Naive thymus-derived CD8-positive, alpha-beta T cell (primary cell): ENCODE data around the gene ALK. TPM values are rescaled to one million over a fixed set of nuclear protein-coding genes. Genes with fewer than 3 reads are reported as not detected.

ENCODE experiments used
- ATAC-seq, 2 donors: fragments of 150-1000 bp; cut with Tn5 transposase in 1 of 2; sonication (Bioruptor Pico), chemical (Tn5 transposase) in 1 of 2; 1 replicate in 1 of 2; 2 replicates in 1 of 2; pipeline ENCODE4 v1.10.0; 2021; ENCODE audit warnings: mild to moderate bottlenecking in 2 of 2, moderate library complexity in 2 of 2
- POLR2A ChIA-PET: fragments of 350-600 bp; sonication (Branson Sonifier 250); formaldehyde crosslinking; loops from one replicate; lab custom pipeline; 2021; ENCODE audit warnings: antibody characterized with exemption; lab: Charles Lee
- DNase-seq, 10 donors: peaks; one replicate each; pipeline versions ENCODE4 v3.0.0 to v3.0.0-alpha.2; 2020 to 2022
- H3K27ac Mint-ChIP-seq, 10 donors: one replicate each; pipeline ENCODE4 v1.8.0; 2020 to 2022; ENCODE audit warnings: mild to moderate bottlenecking in 10 of 10, mixed read lengths in 10 of 10, moderate library complexity in 4 of 10, inconsistent platforms in 1 of 10
- H3K27me3 Mint-ChIP-seq, 5 donors: one replicate each; pipeline ENCODE4 v1.8.0; 2021 to 2022; ENCODE audit warnings: mixed read lengths in 5 of 5
- H3K36me3 Mint-ChIP-seq, 3 donors: one replicate each; pipeline ENCODE4 v1.8.0; 2020 to 2022; ENCODE audit warnings: mixed read lengths in 3 of 3, mild to moderate bottlenecking in 2 of 3, inconsistent platforms in 1 of 3
- H3K4me1 Mint-ChIP-seq, 4 donors: one replicate each; pipeline ENCODE4 v1.8.0; 2021 to 2022; ENCODE audit warnings: mixed read lengths in 4 of 4
- H3K4me3 Mint-ChIP-seq, 10 donors: one replicate each; pipeline ENCODE4 v1.8.0; 2020 to 2022; ENCODE audit warnings: mild to moderate bottlenecking in 10 of 10, mixed read lengths in 10 of 10, moderate library complexity in 6 of 10, inconsistent platforms in 1 of 10
- H3K9me3 Mint-ChIP-seq, 9 donors: one replicate each; pipeline ENCODE4 v1.8.0; 2020 to 2022; ENCODE audit warnings: mixed read lengths in 9 of 9, mild to moderate bottlenecking in 3 of 9, inconsistent platforms in 1 of 9, moderate library complexity in 1 of 9
- polyA plus RNA-seq, 3 donors: library from polyadenylated mRNA; unstranded; fragments of 300-500 nt; fragmentation: Illumina TruSeq; gene quantifications; one replicate each; pipeline ENCODE4 v1.2.3, GENCODE V29; 2021
- total RNA-seq, 8 experiments: library from RNA in 2 of 8; stranded (reverse) in 2 of 8; gene quantifications; one replicate each; pipeline ENCODE4 v1.2.3 and lab custom pipeline; 2021 to 2026

The ALK gene
- total and polyA plus RNA-seq, 5 experiments from 2014 or later: 0.10 TPM; not detected in 4

DNA sequence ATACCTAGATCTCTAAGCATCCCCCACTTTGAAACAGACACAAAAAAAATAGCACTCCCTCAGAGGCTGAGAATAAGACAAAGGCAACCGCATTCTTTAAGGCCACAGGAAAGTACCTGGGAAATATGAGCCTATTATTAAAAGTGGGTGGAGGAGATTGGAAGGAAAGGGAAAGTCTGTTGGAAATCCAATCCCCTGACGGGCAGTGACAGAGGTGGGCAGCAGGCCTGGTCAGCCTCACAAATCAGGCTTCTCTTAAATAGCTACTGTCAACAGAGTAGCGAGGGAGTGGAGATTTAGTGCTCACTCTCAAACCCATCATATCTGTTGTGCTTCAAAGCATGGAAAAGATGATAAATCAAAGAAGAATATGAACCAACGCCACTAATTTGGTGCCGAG lies 324.4 kb downstream of the ALK start:
- ATAC-seq (no peak), DNase-seq (no peak)
- Mint-ChIP-seq H3K27ac (no peak overlapping the region), H3K9me3 (no peaks in the 10 kb centered on the region), H3K4me1 (no peaks in the 10 kb centered on the region), H3K36me3 (no peaks in the 10 kb centered on the region), H3K27me3 (peaks cover 0 to 24% (median 2%) of the 10 kb centered on the region in 5 donors), H3K4me3 (no peak overlapping the region)
- POLR2A ChIA-PET: no interaction called here

DNA sequence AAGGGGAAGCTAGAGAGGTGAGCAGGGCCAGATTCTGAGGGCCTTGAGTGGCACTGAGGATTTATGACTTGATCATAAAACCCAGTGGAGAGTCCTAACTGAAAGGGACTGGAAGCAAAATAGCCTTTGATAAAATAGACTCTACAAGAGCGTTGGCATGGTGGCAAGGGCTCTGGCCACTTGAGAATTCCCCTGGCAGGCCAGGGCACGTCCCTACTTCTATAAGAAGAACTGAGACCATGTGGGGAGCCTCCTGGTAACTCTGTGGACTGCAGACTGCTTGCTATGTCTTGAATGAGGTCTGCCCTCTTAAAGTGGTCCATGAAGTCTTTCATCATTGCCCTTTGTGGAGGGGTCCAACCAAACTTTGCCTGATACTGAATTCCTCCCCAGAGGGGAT lies 324.8 kb downstream of the ALK start:
- H3K4me3 Mint-ChIP-seq: no peak overlapping the region
- H3K27ac Mint-ChIP-seq: no peak overlapping the region

DNA sequence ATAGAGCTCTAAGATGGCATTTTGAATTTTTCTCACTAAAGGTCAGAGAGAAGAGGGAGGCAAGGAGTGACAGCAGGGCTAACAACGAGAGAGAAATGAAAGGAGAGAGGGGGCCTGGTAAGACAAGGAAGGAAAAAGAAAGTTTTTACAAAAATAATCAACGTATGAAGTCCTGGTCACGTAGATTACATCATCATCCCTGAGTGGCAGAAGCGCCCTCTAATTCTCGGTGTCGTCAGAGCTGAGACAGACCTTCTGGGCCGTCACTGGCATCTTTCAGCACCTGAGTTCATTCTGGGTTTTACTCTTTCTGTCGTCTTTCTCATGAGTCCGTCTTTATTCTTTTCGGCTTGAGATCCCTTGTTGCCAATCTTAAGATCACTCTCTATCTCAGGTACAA lies 329.8 kb downstream of the ALK start:
- Mint-ChIP-seq H3K4me3 (no peak overlapping the region), H3K36me3 (no peaks in the 10 kb centered on the region), H3K4me1 (no peaks in the 10 kb centered on the region), H3K9me3 (no peaks in the 10 kb centered on the region), H3K27me3 (peaks cover 0 to 15% (median 2%) of the 10 kb centered on the region in 5 donors), H3K27ac (no peak overlapping the region)
- ATAC-seq (no peak), DNase-seq (no peak)
- POLR2A ChIA-PET: no interaction called here

More for the DNA sequence above, 324.8 kb downstream of the ALK start:
- H3K9me3 Mint-ChIP-seq: no peaks in the 10 kb centered on the region
- DNase-seq (no peak), ATAC-seq (no peak)
- H3K4me1 Mint-ChIP-seq: no peaks in the 10 kb centered on the region
- POLR2A ChIA-PET: no interaction called here
- no peaks in the 10 kb centered on the region for H3K36me3 Mint-ChIP-seq
- peaks cover 0 to 24% (median 2%) of the 10 kb centered on the region in 5 donors for H3K27me3 Mint-ChIP-seq

DNA sequence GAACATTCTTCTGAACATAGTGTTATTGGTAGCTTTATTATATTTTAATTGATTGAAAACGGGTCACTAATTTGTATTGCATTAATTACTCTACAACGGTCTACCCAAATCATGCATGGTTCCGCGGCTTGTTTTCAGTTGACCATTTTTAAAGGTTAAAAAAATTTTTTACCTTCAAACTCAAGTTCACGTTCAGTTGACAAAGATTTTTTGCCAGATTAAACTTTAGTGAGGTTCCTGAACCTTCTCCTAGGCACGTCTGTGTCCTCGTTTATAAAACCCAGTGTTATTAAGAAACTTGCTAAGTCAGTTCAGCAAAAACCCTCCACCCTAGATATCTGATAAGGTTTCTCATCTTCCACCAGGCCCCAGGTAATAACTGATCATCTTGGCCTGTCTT lies 331.2 kb downstream of the ALK start:
- POLR2A ChIA-PET: no interaction called here
- Mint-ChIP-seq H3K27ac (no peak overlapping the region), H3K4me3 (no peak overlapping the region), H3K27me3 (peaks cover 0 to 6% (median 0%) of the 10 kb centered on the region in 5 donors), H3K9me3 (no peaks in the 10 kb centered on the region), H3K4me1 (no peaks in the 10 kb centered on the region), H3K36me3 (no peaks in the 10 kb centered on the region)
- ATAC-seq: no peak
- DNase-seq: no peak

DNA sequence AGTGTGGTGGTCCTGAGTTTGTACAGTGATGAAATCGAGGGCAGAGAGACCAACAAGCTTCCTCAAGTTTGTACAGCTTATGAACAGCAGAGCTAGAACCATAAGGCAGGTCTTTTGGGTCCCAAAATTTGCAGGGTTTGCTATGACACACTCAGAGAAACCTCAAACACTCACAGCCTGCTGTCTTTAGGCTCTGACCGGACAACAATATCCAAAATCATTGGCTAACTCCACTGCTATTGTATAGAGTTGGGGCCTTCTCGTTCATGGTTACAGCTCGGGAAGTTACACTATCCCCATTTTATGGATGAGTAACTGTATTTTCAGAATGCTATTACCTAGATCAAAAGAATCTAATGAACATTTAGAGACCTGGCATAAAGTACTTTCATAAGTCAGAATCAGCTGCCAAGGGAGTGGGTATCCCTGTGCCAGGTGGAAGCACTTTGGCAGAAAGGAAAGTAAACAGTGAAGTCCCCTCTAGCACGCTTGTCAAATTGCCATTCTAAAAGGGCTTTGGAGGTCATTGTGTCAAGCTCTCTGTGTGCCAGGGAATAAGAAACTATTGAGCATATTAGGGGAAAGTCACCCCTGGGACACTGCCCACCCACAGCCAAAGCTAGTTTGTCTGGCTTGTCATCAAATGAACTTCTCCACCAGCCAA lies 331.8 kb downstream of the ALK start:
- POLR2A ChIA-PET: no interaction called here
- no peaks in the 10 kb centered on the region for H3K9me3 Mint-ChIP-seq
- H3K4me1 Mint-ChIP-seq: no peaks in the 10 kb centered on the region
- H3K27me3 Mint-ChIP-seq: peaks cover 0 to 6% (median 0%) of the 10 kb centered on the region in 5 donors
- no peak for ATAC-seq
- no peaks in the 10 kb centered on the region for H3K36me3 Mint-ChIP-seq
- no peak for DNase-seq
- no peak overlapping the region for H3K27ac Mint-ChIP-seq
- H3K4me3 Mint-ChIP-seq: no peak overlapping the region

DNA sequence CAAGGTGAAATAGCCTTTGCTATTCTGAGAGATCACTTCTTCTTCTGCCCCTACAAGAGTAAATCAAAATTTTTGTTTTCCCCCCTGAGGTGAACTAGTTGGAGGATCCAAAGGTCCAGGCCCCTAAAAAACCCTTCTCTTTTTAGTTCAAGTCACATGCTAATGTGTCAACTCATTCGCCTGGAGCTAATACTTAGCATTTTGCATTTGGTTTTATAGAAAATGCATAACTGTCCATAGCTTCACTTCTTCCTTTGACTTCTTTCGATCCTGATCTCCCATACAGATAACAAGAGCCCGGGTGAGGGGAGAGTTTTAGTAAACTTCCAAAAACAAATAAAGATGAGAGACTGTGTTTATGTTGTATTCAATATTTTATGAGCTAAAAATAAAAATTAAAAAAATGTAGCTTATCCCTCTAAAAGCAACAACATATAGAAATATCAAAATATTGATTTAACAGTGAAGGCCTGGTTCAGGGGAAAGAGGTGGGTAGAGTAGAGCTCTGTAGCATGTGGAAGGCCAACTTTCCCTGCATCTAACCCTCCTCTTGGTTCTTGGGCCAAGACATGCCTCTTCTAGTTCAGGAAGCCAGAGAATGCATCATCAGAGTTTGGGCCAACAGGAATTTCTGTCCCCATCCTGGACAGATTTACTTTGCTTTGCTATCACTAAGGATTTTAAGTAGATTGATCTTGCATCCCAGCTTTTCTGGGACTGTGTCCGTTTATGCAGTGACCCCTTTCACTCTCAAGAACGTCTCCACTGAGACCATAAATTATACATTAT lies 333.8 kb downstream of the ALK start:
- POLR2A ChIA-PET: no interaction called here
- H3K36me3 Mint-ChIP-seq: no peaks in the 10 kb centered on the region
- H3K4me3 Mint-ChIP-seq: no peak overlapping the region
- H3K9me3 Mint-ChIP-seq: no peaks in the 10 kb centered on the region
- no peak overlapping the region for H3K27ac Mint-ChIP-seq
- H3K4me1 Mint-ChIP-seq: no peaks in the 10 kb centered on the region
- peaks cover 0 to 10% (median 0%) of the 10 kb centered on the region in 5 donors for H3K27me3 Mint-ChIP-seq
- no peak for DNase-seq
- ATAC-seq: no peak

DNA sequence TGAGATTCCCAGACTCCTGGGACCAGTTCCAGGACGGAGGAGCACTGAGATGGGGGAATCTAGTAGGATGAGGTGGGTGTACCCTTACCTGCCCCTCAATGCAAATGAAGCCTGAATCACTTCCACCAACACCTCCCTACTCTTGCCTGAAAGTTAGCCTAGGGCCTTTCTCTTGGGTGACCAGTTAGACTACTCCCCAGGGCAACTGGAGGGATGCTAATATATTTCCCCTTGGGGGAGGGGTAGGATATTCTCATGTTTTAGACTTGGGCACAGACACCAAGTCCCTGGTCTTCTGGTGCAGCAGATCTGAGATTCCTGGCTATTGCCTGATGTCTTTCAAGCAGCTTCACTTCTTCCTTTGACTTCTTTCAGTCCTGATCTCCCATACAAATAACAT lies 334.5 kb downstream of the ALK start:
- no peak for ATAC-seq
- no peak overlapping the region for H3K27ac Mint-ChIP-seq
- no peak for DNase-seq
- no peak overlapping the region for H3K4me3 Mint-ChIP-seq
- no peaks in the 10 kb centered on the region for H3K4me1 Mint-ChIP-seq
- H3K9me3 Mint-ChIP-seq: no peaks in the 10 kb centered on the region
- POLR2A ChIA-PET: no interaction called here
- no peaks in the 10 kb centered on the region for H3K36me3 Mint-ChIP-seq
- peaks cover 0 to 8% (median 0%) of the 10 kb centered on the region in 5 donors for H3K27me3 Mint-ChIP-seq

DNA sequence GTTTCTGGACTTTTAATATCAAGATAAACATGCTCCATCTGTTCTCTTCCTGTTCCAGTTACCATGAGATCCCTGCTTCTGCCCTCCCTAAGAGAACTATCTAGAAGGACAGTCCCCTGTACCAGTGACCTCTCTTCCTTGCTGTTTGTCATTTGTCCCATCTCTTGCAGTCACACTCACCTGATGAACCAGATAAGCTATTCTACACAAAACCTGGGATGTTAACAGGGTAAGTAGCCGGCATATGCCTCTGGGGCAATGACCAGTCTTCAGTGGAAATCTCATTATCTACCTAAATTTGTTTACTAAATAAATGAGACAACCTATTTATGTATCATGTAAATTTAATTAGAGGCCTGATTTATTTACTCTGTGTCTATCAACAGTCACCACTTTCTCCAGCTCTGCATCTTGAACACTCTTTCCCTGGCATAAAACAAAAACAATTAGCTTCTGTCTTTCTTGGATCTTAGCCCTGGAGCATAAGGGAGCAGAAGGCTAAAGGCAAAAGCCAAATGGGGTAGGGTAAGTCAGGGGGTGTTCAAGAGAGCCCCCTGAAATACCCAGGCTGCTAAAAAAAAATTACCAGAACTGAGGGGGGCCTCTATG lies 337.7 kb downstream of the ALK start:
- Mint-ChIP-seq H3K27ac (no peak overlapping the region), H3K4me1 (no peaks in the 10 kb centered on the region), H3K4me3 (no peak overlapping the region), H3K9me3 (no peaks in the 10 kb centered on the region), H3K27me3 (peaks cover 0 to 12% (median 4%) of the 10 kb centered on the region in 5 donors), H3K36me3 (no peaks in the 10 kb centered on the region)
- no peak for ATAC-seq
- no peak for DNase-seq
- POLR2A ChIA-PET: no interaction called here

DNA sequence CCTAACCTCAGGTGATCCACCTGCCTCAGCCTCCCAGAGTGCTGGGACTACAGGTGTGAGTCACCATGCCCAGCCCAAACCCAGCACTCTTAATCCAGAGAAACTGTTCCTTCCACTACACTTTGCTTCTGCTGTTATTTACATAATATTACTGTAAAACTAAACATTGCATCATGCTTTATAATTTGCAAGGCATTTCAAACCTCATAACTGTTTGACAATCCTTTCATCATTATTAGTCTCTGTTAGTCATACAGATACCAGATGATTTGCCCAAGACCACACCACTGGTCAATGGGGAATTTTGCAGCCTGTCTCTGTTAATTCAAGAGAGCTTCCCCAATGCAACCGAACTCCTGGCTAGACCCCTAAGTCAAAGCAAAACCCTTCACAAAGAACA lies 338.3 kb downstream of the ALK start:
- Mint-ChIP-seq H3K4me1 (no peaks in the 10 kb centered on the region), H3K27me3 (peaks cover 0 to 12% (median 4%) of the 10 kb centered on the region in 5 donors), H3K36me3 (no peaks in the 10 kb centered on the region), H3K4me3 (no peak overlapping the region), H3K9me3 (no peaks in the 10 kb centered on the region), H3K27ac (no peak overlapping the region)
- POLR2A ChIA-PET: no interaction called here
- no peak for ATAC-seq
- DNase-seq: no peak

DNA sequence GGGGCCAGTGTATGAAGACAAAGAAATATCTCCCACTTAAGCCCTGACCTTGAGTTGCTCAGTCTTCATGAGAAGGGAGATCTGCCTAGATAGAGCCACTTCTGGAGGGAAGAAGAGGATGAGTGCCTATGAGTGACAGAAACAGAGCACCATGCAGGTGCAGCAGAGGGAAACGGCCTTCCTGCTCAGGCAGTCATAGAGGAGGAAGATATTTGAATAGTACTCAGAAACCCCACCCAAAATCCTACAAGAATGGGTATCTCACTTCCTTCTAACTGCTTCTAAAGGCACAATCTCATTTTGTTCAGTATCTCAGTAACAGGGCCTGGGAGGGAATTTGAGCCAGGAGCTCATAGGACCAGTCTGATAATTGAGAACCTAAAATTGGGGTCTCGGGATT lies 339.3 kb downstream of the ALK start:
- no peak for ATAC-seq
- Mint-ChIP-seq H3K27me3 (peaks cover 0 to 12% (median 4%) of the 10 kb centered on the region in 5 donors), H3K9me3 (no peaks in the 10 kb centered on the region), H3K4me3 (no peak overlapping the region), H3K4me1 (no peaks in the 10 kb centered on the region), H3K36me3 (no peaks in the 10 kb centered on the region), H3K27ac (no peak overlapping the region)
- POLR2A ChIA-PET: no interaction called here
- DNase-seq: no peak

DNA sequence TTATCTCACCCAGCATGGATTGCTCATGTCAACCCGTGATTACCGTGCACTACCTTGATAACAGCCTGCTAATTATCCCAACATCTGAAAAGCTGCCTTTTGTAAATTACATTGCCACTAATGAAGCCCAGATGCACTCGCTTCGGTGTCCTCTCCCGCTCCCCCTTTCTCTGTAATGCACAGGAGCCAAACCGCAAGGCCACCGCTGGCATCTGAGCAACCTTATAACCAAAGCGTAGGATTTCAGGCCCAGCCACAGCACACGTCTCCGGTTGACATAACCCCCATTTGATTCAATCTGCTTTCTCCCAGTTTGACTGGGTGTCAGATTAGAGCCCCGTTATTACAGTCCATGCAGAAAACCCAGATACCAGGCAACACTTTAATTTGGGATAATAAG lies 341.2 kb downstream of the ALK start:
- POLR2A ChIA-PET: no interaction called here
- H3K27ac Mint-ChIP-seq: no peak overlapping the region
- no peaks in the 10 kb centered on the region for H3K36me3 Mint-ChIP-seq
- DNase-seq (no peak), ATAC-seq (no peak)
- peaks cover 0 to 16% (median 4%) of the 10 kb centered on the region in 5 donors for H3K27me3 Mint-ChIP-seq
- no peaks in the 10 kb centered on the region for H3K4me1 Mint-ChIP-seq
- H3K9me3 Mint-ChIP-seq: no peaks in the 10 kb centered on the region
- no peak overlapping the region for H3K4me3 Mint-ChIP-seq

DNA sequence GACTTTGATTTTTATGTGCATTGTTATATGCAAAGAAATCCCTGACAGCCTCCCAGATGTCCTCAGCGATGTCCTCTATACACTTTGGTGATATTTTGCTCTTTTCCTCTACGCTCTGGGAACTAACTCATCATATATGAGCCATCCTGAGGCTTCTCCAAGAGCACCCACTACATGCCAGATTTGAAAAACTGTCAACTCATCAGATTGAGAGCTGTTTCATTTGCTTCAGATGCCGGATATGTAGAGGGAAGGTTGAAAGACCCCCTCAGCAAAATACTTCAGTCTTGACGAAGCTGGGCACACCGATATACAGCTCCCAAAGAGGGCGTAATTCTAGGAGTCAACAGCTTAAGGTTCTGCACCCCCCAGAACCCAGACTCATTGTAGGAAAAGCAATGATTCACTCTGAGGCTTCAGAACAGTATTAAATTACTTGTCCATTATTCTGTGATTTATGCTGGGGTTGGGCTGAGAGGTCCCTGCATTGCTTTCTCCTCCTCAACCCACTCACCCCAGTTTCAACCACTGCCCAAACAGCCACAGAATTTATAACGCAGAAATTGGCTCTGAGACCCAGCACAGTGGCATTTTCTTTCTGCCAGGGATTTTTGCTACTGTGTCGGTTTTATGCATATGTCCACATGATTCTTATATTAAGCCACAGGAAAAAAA lies 341.8 kb downstream of the ALK start:
- H3K4me3 Mint-ChIP-seq: no peak overlapping the region
- no peak overlapping the region for H3K27ac Mint-ChIP-seq
- POLR2A ChIA-PET: no interaction called here
- H3K4me1 Mint-ChIP-seq: no peaks in the 10 kb centered on the region
- H3K9me3 Mint-ChIP-seq: no peaks in the 10 kb centered on the region
- no peaks in the 10 kb centered on the region for H3K36me3 Mint-ChIP-seq
- ATAC-seq (no peak), DNase-seq (no peak)
- H3K27me3 Mint-ChIP-seq: peaks cover 0 to 16% (median 4%) of the 10 kb centered on the region in 5 donors

DNA sequence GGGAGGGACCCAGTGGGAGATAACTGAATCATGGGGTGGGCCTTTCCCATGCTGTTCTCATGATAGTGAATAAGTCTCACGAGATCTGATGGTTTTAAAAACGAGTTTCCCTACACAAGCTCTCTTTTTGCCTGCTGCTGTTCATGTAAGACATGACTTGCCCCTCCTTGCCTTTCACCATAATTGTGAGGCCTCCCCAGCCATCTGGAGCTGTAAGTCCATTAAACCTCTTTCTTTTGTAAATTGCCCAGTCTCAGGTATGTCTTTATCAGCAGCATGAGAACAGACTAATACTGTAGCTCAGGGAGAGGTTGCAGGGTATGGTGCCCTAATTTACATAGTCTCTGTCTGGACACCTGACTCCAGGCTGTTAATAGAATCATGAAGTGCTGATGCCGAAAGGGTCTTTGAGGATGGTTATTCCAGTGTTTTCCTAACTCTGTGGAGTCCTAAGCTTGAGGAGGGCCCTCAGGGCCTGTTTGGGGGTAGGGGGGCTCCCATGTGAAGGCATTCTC lies 343.2 kb downstream of the ALK start:
- POLR2A ChIA-PET: no interaction called here
- no peak for DNase-seq
- no peaks in the 10 kb centered on the region for H3K4me1 Mint-ChIP-seq
- no peak for ATAC-seq
- H3K36me3 Mint-ChIP-seq: no peaks in the 10 kb centered on the region
- H3K4me3 Mint-ChIP-seq: no peak overlapping the region
- no peaks in the 10 kb centered on the region for H3K9me3 Mint-ChIP-seq
- peaks cover 0 to 12% (median 4%) of the 10 kb centered on the region in 5 donors for H3K27me3 Mint-ChIP-seq
- H3K27ac Mint-ChIP-seq: no peak overlapping the region
